Measurements from ENCODE around the gene HOXB9.

Gene HOXB9

DNA sequence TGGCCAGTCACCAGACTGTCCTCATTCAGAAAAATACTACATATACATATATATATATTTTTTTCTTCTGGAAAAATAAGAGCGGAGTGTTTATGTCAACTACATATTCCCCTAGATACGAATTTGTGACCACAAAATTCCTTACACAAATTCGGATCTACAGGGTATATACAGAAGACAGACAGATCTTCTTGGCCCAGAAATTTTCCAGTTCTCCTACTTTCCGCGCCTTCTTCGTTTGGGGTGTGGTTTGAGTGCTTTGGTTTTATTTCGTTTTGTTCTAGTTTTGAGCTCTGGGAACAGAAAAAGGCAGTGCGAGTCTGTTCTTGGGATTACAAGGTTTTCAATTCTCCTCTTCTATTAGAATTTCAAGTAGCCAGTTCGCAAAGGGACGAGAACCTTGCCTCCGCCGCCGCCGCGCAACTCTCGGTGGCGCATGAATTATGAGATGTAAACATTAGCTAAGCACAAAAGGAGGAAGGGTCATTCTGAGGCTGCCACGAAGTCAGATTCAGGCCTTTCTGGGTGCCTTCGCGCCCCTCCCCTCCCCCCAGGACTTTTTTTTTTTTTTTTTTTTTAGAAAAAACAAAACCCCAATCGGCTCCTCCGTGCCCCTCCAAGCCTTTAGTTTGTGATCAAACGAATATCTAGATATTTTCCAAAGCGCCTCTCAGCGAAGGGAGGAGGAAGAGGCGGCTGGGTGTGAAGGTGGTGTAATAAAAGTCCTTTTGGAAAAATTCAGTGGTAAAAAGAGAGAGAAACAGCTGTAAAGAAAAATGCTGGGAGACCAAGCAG, 46.2 kb downstream of the HOXB9 start:
- Mint-ChIP-seq H3K36me3 (ENCODE audit: insufficient read depth) (peaks cover 12% of the 10 kb centered on the region), H3K4me3 (peak overlapping the region; percentile 90 to 94), H3K9me3 (no peaks in the 10 kb centered on the region), H3K27ac (peak overlapping the region in 1 of 2 donors; percentile 92), H3K4me1 (ENCODE audit: low read depth in 2 of 2) (peaks cover 16% of the 10 kb centered on the region in 2 donors), H3K27me3 (peaks cover 51 to 64% of the 10 kb centered on the region in 2 donors)
- ATAC-seq (replicated peaks) (no peak), DNase-seq (no peak)

DNA sequence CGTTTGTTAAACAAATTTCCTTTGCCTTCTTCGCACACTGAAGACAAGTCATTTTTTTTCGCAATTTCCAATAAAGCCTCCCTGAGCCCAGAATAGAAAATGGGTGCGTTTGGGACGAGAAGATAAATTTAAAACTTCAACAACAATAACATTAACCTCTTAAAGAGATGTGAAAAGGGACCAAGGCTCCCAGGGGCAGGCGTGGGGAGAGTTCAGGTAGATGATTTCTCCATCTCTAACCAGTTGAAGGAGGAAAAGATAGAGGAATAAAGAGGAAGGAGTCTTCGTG, 46.7 kb downstream of the HOXB9 start:
- H3K36me3 Mint-ChIP-seq (ENCODE audit: insufficient read depth) = peaks cover 12% of the 10 kb centered on the region
- H3K9me3 Mint-ChIP-seq = no peaks in the 10 kb centered on the region
- H3K4me1 Mint-ChIP-seq (ENCODE audit: low read depth in 2 of 2) = peaks cover 13 to 15% of the 10 kb centered on the region in 2 donors
- H3K27ac Mint-ChIP-seq = peak overlapping the region in 1 of 2 donors; percentile 92
- ATAC-seq (replicated peaks) (no peak), DNase-seq (no peak)
- H3K4me3 Mint-ChIP-seq = peak overlapping the region; percentile 90 to 94
- peaks cover 51 to 59% of the 10 kb centered on the region in 2 donors for H3K27me3 Mint-ChIP-seq

DNA sequence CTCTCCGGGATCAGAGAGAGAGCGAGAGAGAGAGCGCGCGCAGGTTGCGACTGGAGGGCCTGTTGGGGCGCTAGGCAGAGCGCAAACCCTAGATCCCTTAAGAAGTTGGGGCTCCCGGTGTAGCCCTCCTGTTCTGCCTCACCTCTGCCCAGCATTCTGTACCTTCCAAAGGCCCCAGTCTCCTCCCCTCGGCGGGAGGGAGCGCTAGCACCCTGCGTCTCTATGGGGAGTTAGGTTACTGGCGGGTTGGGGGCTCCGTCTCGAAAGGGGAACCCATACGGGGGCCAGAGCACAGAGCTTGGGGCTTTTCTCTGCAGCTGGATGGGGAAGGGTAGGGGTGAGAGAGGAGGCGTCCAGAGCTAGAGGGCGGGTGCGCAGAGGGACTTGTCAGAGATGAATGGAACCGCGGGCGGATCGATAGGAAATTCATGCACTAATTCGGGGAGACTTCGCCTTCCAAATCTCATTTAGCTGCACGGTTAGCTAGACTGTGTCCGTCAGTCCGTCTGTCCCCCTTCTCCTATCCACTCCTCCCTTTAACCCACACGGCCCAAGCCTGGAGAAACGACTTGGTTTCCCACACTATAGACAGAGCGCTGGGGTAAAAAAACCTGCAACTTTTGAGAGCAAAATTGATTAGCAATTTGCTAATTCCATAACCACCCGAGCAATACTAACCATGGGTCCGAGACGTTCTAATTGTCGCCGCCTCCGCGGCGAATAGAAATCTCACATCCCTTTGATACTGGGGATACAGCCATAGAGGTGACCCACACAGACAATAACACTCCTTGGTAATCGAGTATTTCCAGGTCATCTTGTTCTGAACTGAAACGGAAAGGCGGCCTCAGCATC, 47.3 kb downstream of the HOXB9 start:
- DNase-seq = peak in 2 of 3 experiments; percentile 25 to 29
- peaks cover 47 to 53% of the 10 kb centered on the region in 2 donors for H3K27me3 Mint-ChIP-seq
- H3K4me3 Mint-ChIP-seq = peak overlapping the region; percentile 90 to 94
- ATAC-seq (replicated peaks) = peak; percentile 61
- H3K27ac Mint-ChIP-seq = peak overlapping the region; percentile 86 to 92
- H3K4me1 Mint-ChIP-seq (ENCODE audit: low read depth in 2 of 2) = peaks cover 13 to 16% of the 10 kb centered on the region in 2 donors
- peaks cover 12% of the 10 kb centered on the region for H3K36me3 Mint-ChIP-seq (ENCODE audit: insufficient read depth)
- no peaks in the 10 kb centered on the region for H3K9me3 Mint-ChIP-seq

DNA sequence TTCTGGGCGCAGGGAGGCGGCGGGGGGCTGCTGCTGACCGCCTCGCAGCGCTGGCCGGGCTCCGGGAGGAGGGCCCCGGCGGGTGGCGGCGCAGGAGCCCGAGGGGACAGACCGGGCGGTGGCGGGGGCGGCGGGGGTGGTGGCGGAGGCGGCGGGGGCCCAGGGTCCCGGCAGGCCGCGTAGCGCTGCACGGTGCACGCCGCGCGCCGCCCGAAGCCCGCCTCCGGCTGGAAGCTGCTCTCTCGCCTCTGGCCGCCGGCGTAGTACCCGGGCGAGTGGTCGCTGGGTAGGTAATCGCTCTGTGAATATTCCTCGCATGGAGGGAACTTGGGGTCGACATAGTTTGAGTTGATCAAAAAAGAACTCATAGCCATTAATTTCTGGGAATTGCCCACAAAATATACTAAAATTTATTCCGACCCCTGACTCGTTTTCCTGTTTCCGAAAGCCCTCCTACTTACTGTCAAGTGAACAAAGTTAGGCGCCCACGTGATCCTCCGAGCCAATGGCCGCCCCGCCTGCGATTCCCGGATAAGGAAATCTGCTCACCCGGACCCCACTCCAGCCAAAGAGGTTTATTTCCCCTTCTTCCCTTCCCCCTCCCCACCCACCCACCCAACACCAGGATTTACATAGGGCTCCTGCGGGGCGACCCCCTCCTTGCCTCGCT, 48.1 kb downstream of the HOXB9 start, which contains the start of gene HOXB4:
TSS of gene HOXB4 (minus strand) at position 405 of the 670 bp plus-strand sequence. CDS start at position 374, 31 bp downstream.
- H3K27me3 Mint-ChIP-seq = peaks cover 39 to 45% of the 10 kb centered on the region in 2 donors
- peak; percentile 87 for ATAC-seq (replicated peaks)

GRCh38 chr17:48577330-48577945, 48.7 kb downstream of the HOXB9 start:
- Mint-ChIP-seq H3K4me1 (ENCODE audit: low read depth in 2 of 2) (peaks cover 13 to 20% of the 10 kb centered on the region in 2 donors), H3K4me3 (peak overlapping the region; percentile 90 to 94), H3K36me3 (ENCODE audit: insufficient read depth) (peaks cover 9% of the 10 kb centered on the region), H3K9me3 (no peaks in the 10 kb centered on the region), H3K27ac (peak overlapping the region; percentile 53 to 92), H3K27me3 (peaks cover 33 to 39% of the 10 kb centered on the region in 2 donors)
- ATAC-seq (replicated peaks) = peak; percentile 22
- no peak for DNase-seq

More for the DNA sequence above, 48.1 kb downstream of the HOXB9 start, which contains the start of gene HOXB4:
- Mint-ChIP-seq H3K4me3 (peak within 1 kb of the TSS; percentile 90 to 94), H3K9me3 (no peaks in the 10 kb centered on the region), H3K4me1 (ENCODE audit: low read depth in 2 of 2) (peaks cover 13 to 20% of the 10 kb centered on the region in 2 donors), H3K36me3 (ENCODE audit: insufficient read depth) (peaks cover 12% of the 10 kb centered on the region), H3K27ac (peak within 1 kb of the TSS; percentile 86 to 92)
- peak; percentile 52 to 64 (median 55) for DNase-seq

- Mint-ChIP-seq H3K4me1 (ENCODE audit: low read depth in 2 of 2) (peaks cover 10 to 20% of the 10 kb centered on the region in 2 donors), H3K27ac (peak overlapping the region in 1 of 2 donors; percentile 53), H3K9me3 (no peaks in the 10 kb centered on the region), H3K27me3 (peaks cover 30 to 32% of the 10 kb centered on the region in 2 donors), H3K36me3 (ENCODE audit: insufficient read depth) (peaks cover 9% of the 10 kb centered on the region), H3K4me3 (peak overlapping the region; percentile 90 to 94)
- DNase-seq = no peak
- ATAC-seq (replicated peaks) = no peak
These were observed 49.5 kb downstream of the HOXB9 start for GRCh38 chr17:48576479-48577309.

GRCh38 chr17:48575673-48576478, 50.3 kb downstream of the HOXB9 start:
- peaks cover 22 to 23% of the 10 kb centered on the region in 2 donors for H3K27me3 Mint-ChIP-seq
- H3K4me3 Mint-ChIP-seq = no peak overlapping the region
- peaks cover 9% of the 10 kb centered on the region for H3K36me3 Mint-ChIP-seq (ENCODE audit: insufficient read depth)
- no peak overlapping the region for H3K27ac Mint-ChIP-seq
- ATAC-seq (replicated peaks) (no peak), DNase-seq (no peak)
- no peaks in the 10 kb centered on the region for H3K9me3 Mint-ChIP-seq
- H3K4me1 Mint-ChIP-seq (ENCODE audit: low read depth in 2 of 2) = peaks cover 8 to 20% of the 10 kb centered on the region in 2 donors

GRCh38 chr17:48575066-48575582, 51.0 kb downstream of the HOXB9 start:
- Mint-ChIP-seq H3K4me3 (no peak overlapping the region), H3K27me3 (peaks cover 14 to 16% of the 10 kb centered on the region in 2 donors), H3K36me3 (ENCODE audit: insufficient read depth) (peaks cover 7% of the 10 kb centered on the region), H3K4me1 (ENCODE audit: low read depth in 2 of 2) (peaks cover 8 to 20% of the 10 kb centered on the region in 2 donors), H3K9me3 (no peaks in the 10 kb centered on the region), H3K27ac (no peak overlapping the region)
- DNase-seq = no peak
- ATAC-seq (replicated peaks) = no peak

DNA sequence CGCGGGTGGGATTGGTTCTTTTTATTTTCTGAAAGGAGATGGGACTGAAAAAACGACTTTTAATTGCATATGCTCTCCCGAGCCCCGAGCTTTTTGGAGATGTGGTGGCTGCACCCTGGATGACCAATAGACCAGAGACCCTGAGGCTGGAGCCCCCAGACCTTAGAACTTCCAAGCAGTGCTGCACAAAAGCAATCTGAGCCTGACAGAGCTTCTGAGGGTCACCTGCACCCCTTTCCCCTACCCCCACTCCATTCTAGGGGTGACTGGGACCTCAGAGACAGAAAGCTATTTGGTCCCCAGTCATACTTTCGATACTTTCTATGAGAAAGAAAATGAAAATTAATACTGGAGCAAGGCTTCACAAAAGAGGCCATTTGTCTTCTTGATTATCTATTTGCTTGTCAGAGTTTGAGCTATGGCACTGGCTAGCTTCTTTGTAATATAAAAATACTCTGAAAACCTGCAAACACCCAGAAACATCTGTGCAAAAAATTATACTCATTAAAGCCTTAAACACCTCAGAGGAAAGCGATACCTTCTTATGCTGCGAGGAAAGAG, 51.6 kb downstream of the HOXB9 start:
- peaks cover 5% of the 10 kb centered on the region for H3K36me3 Mint-ChIP-seq (ENCODE audit: insufficient read depth)
- DNase-seq (no peak), ATAC-seq (replicated peaks) (no peak)
- peaks cover 9 to 10% of the 10 kb centered on the region in 2 donors for H3K27me3 Mint-ChIP-seq
- no peaks in the 10 kb centered on the region for H3K9me3 Mint-ChIP-seq
- H3K4me1 Mint-ChIP-seq (ENCODE audit: low read depth in 2 of 2) = peaks cover 8 to 20% of the 10 kb centered on the region in 2 donors
- H3K27ac Mint-ChIP-seq = no peak overlapping the region
- H3K4me3 Mint-ChIP-seq = no peak overlapping the region

GRCh38 chr17:48571826-48572417, 54.2 kb downstream of the HOXB9 start:
- Mint-ChIP-seq H3K9me3 (no peaks in the 10 kb centered on the region), H3K27me3 (no peaks in the 10 kb centered on the region), H3K4me3 (no peak overlapping the region), H3K4me1 (ENCODE audit: low read depth in 2 of 2) (peaks cover 0 to 9% of the 10 kb centered on the region in 2 donors), H3K36me3 (ENCODE audit: insufficient read depth) (no peaks in the 10 kb centered on the region), H3K27ac (no peak overlapping the region)
- no peak for ATAC-seq (replicated peaks)
- DNase-seq = no peak

All from effector memory CD8-positive, alpha-beta T cell (primary cell).